GM21515 (cell line): ENCODE results near the gene CASK.
"Not testable (repeated sequence)": the region's sequence is repeated elsewhere in the genome, so short reads cannot be mapped to it uniquely, and the experiment has no call there.

Experiments
- ATAC-seq: cut with Tn5 transposase; IDR thresholded peaks from one replicate; pipeline ENCODE4 v1.9.1; 2021; ENCODE audit not compliant: unreplicated experiment

Gene CASK

GRCh38 chrX:41522671-41523070 is 400.7 kb downstream of the CASK start:
- no peak for ATAC-seq

GRCh38 chrX:41522081-41522480 is 401.3 kb downstream of the CASK start:
- ATAC-seq: no peak

DNA sequence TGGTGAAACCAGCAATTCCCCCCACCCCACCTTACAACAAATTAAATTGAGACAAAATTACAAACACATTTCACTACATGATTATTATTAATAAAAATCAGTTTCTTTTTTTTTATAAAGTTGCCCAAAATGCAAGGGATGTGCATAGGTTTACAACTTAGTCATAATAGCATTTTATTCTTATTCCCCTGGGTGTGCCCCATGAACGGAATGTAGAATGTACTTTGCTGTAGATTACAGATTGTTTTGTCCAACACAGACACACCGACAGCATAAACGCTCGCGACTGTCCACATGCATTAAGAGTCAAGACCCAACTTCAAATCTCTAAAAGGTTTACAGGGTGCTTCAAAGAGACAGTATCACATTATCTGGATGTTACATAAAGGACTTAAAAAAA is 403.9 kb downstream of the CASK start:
- ATAC-seq: no peak

- no peak for ATAC-seq
Measured at GRCh38 chrX:41518841-41519220, 404.5 kb downstream of the CASK start.

- ATAC-seq: no peak
Measured at GRCh38 chrX:41518127-41518840, 405.1 kb downstream of the CASK start.

GRCh38 chrX:41516999-41517765 is 406.2 kb downstream of the CASK start:
- no peak for ATAC-seq

DNA sequence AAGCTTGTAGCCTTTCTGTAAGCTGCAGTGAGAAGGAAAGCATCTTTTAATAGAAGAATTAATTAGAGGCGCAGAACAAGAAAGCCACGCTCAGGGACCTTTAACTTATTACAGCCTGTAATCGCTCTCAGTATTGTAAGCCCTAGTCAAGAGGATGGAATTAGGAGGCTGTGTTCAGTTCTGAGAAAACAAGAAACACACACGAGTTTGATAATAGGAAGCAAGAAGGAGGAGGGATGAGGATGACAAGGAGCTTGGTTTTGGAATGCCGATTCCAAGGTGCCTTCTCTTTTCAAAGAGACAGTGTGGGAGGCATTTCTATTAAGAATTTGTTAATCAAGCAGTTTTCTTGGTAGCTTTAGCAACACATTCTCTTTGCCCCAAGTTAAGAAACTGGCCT is 406.9 kb downstream of the CASK start:
- ATAC-seq: no peak

DNA sequence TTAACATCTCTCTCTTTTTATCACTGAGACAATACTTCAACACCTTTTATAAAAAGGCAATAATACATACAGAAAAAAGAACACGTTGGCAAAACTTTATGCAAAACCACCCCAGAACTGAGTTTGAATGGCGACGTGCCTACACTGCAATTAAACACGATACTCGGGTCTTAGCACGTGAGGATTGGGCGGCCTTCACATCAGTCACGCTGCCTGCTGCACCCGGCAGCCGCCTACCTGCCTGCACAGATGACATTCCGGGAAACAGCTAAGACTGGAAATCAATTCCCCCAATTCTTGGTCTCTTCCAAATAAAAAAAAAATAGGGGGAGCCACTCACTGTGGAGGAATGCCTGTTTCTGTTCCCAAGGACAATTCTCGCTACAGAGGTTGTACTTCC is 408.0 kb downstream of the CASK start:
- no peak for ATAC-seq

GRCh38 chrX:41514179-41514578 is 409.2 kb downstream of the CASK start:
- ATAC-seq: no peak

- ATAC-seq: not testable (repeated sequence)
Measured at GRCh38 chrX:41512853-41513252, 410.5 kb downstream of the CASK start.

DNA sequence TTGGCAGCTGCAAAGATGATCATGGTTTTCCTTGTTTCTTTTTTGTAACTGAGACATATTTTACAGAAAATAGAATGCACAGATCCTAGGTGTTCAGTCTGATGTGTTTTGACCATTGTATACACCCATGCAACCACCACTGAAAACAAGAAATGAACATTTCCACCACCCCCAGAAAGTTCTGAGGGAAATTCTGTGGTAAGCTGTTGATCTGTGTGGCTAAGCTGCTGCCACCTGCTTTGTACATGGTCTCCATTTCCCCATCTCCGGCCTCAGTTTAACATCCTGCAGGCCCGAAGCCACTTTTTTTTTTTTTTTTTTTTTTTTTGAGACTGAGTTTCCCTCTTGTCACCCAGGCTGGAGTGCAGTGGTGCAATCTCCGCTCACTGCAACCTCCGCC is 411.0 kb downstream of the CASK start:
- ATAC-seq: peak; percentile 98

GRCh38 chrX:41507919-41508318 is 415.4 kb downstream of the CASK start:
- no peak for ATAC-seq

DNA sequence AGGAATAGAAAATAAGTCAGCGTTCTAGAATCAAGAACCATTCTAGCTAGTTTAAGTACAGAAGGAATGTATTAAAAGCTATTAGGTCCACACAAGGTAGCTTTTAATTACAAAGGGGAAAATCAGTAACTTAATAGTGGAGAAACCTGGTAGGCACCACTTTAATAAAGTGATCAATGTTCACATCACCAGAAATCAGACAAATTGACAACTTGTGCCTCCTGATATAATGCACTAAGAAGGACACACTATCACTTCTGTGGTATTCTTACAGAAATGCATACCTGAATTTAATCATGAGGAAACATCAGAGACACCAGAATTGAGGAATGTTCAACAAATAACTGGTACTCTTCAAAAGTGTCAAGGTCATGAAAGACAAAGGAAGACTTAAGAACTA is 421.4 kb downstream of the CASK start:
- no peak for ATAC-seq

GRCh38 chrX:41499984-41500383 is 423.4 kb downstream of the CASK start:
- no peak for ATAC-seq

- no peak for ATAC-seq
Measured at GRCh38 chrX:41499195-41499594, 424.2 kb downstream of the CASK start.

DNA sequence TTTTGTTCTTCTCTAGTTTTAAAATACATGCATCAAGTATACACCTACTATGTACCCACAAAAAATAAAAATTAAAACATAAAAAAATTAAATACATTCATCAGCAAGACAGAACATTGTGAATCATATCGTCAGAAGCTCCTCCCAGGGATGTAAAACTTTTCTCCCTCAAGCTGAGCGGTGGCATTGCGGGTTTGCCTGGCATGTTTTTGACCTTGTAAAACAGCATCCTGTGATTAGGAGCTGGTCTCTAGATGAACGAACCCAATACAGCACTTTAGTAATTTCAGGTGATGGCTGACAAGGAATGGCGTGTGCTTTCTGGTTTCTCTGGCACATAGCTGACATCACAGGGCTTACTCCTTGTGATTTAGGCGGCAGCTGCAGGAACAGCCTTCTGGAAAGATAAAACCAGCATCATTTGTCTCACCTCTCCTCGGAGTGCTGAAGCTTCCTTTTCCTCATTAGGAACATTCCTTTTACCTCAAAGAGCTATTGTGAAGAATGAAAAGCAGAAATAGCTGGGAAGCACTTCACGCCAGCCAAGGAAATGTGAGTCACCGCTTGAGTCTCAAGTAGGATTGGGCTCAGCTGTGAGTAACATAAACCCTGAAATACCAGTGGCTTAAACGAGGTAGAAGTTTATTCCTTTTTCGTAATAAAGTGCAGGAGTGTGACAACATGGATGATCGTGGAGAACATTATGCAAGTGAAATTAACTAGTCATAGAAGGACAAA is 431.9 kb downstream of the CASK start:
- ATAC-seq: no peak

GRCh38 chrX:41490446-41490845 is 432.9 kb downstream of the CASK start:
- no peak for ATAC-seq

- no peak for ATAC-seq
Measured at GRCh38 chrX:41482154-41482850, 441.1 kb downstream of the CASK start.

DNA sequence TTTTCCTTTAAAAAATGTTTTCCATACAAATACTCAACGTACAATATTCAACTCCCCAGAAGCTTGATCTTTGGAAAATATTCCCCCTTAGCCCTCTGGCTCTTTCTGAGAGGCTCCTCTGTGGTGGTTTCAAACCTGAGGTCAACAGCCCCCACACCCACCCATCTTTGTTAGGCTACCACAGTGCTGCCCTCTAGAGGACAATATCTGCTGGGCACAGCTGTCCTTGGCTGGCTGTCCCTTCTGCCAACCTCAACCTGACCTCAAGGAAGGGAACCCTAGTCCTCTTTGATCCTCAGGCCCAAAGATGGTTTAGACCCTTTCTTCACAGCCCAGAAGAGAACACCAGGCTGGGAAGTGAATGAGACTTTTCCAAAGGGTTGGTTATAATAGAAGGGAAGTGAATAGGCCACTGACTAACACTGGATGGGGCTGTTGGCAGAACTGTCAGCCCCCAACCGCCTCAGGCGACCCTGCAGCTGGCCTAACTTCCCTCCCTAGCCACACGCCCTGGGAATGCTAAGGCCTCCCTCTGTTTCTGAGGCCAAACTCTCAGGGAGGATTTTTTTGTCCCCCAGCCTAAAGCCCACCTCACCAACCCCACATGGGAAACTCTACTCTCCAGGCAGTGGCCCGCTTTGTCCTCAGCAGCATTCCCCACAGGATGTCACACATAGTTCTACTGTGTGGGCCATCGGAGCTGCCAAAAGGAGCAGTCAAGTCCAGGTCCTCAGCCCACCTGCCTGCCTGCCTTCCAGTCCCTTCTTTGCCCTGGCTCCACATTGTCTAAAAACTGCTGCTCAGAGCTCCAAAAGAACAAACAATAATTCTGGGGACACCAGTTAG is 441.9 kb downstream of the CASK start:
- ATAC-seq: no peak

- ATAC-seq: no peak
Measured at GRCh38 chrX:41480508-41481260, 442.7 kb downstream of the CASK start.
